OCI-LY7 (cell line): ENCODE results near the gene CIART. TPM values are rescaled to one million over a fixed set of nuclear protein-coding genes. Genes with fewer than 3 reads are reported as not detected.

Experiments used
- BruUV-seq: library from RNA; stranded (reverse); fragments of 400-500 nt; replicated peaks from 2 replicates; lab custom pipeline; 2021; lab: Mats Ljungman, UMichigan
- CTCF ChIA-PET: fragments of 300-600 bp; sonication (Branson Sonifier 250); formaldehyde crosslinking; loops from one replicate; lab custom pipeline; 2022; ENCODE audit warnings: antibody characterized with exemption; ENCODE audit not compliant: unreplicated experiment; lab: Charles Lee
- POLR2A ChIA-PET: fragments of 300-600 bp; sonication (Branson Sonifier 250); formaldehyde crosslinking; loops from one replicate; lab custom pipeline; 2022; ENCODE audit warnings: antibody characterized with exemption; lab: Charles Lee
- DNase-seq: peaks from one replicate; pipeline ENCODE4 v3.0.0-alpha.2; 2015; ENCODE audit warnings: low spot score
- H2AFZ ChIP-seq: fragments of 200-600 bp; sonication (generic), shearing (Covaris generic); 2 replicates; pipeline ENCODE4 v1.6.1; 2014; ENCODE audit warnings: mild to moderate bottlenecking, antibody characterized with exemption, low read length, moderate library complexity
- H3K27ac ChIP-seq: fragments of 200-600 bp; sonication (generic); 2 replicates; pipeline ENCODE4 v1.5.1; 2014; ENCODE audit warnings: mixed run types, low read depth, mild to moderate bottlenecking, moderate library complexity, low read length, inconsistent platforms; ENCODE audit not compliant: poor library complexity, severe bottlenecking
- H3K36me3 ChIP-seq: fragments of 200-600 bp; sonication (generic); 2 replicates; pipeline ENCODE4 v1.6.1; 2014; ENCODE audit warnings: mild to moderate bottlenecking, antibody characterized with exemption, low read length, moderate library complexity, mixed read lengths; ENCODE audit not compliant: insufficient read depth
- H3K4me1 ChIP-seq: fragments of 200-600 bp; sonication (generic); 2 replicates; pipeline ENCODE4 v1.5.1; 2014; ENCODE audit warnings: mild to moderate bottlenecking, low read length; ENCODE audit not compliant: insufficient read depth, poor library complexity, severe bottlenecking
- H3K4me2 ChIP-seq: fragments of 200-600 bp; sonication (generic); 2 replicates; pipeline ENCODE4 v1.6.1; 2014; ENCODE audit warnings: mild to moderate bottlenecking, low read length
- H3K4me3 ChIP-seq: fragments of 200-600 bp; sonication (generic); 2 replicates; pipeline ENCODE4 v1.5.1; 2014; ENCODE audit warnings: mild to moderate bottlenecking, low read depth, low read length; ENCODE audit not compliant: poor library complexity, severe bottlenecking
- H3K79me2 ChIP-seq: fragments of 200-600 bp; sonication (generic); 2 replicates; pipeline ENCODE4 v1.6.1; 2016; ENCODE audit warnings: low read depth, mild to moderate bottlenecking, low read length, moderate library complexity, mixed read lengths; ENCODE audit not compliant: insufficient read depth
- H3K9me2 ChIP-seq: fragments of 200-600 bp; sonication (generic); 2 replicates; pipeline ENCODE4 v1.6.1; 2016; ENCODE audit warnings: mild to moderate bottlenecking, low read length, mixed read lengths; ENCODE audit not compliant: insufficient read depth
- H3K9me3 ChIP-seq: fragments of 200-600 bp; sonication (generic); 2 replicates; pipeline ENCODE4 v1.6.1; 2014; ENCODE audit warnings: mild to moderate bottlenecking, mixed run types, low read length, mixed read lengths
- H4K20me1 ChIP-seq: fragments of 200-600 bp; sonication (generic); 2 replicates; pipeline ENCODE4 v1.6.1; 2014; ENCODE audit warnings: mild to moderate bottlenecking, antibody characterized with exemption, low read length, moderate library complexity, mixed read lengths; ENCODE audit not compliant: insufficient read depth
- CTCF ChIP-seq: fragments of 200-600 bp; sonication (generic); conservative IDR thresholded peaks from 2 replicates; pipeline ENCODE4 v1.5.1; 2014; ENCODE audit warnings: mild to moderate bottlenecking, antibody characterized with exemption, low read length, moderate library complexity, mixed read lengths
- EZH2phosphoT487 ChIP-seq: fragments of 200-600 bp; sonication (generic); IDR thresholded peaks from 2 replicates; pipeline ENCODE4 v1.6.1; 2018; ENCODE audit warnings: low read depth, borderline replicate concordance, mild to moderate bottlenecking, mixed run types, antibody characterized with exemption, low read length, moderate library complexity, mixed read lengths
- intact Hi-C: fragments of 100-400 bp; cut with micrococcal nuclease; formaldehyde crosslinking; loops from one replicate; pipeline ENCODE4 v1.10.0; 2022; ENCODE audit not compliant: unreplicated experiment
- total RNA-seq, 2 experiments: library from RNA; depleted of rRNA in 1 of 2; stranded (reverse); fragments of >200 nt in 1 of 2; shearing (Covaris generic) in 1 of 2; gene quantifications; 2 replicates each; pipeline ENCODE4 v1.2.3, GENCODE V29; 2014 to 2022

CIART gene
- total RNA-seq, 2 experiments from 2014 or later, result 0.68 TPM; not detected in 1

- DNase-seq, result no peak
- TF ChIP-seq CTCF (no peak), EZH2phosphoT487 (no peak)
- ChIA-PET CTCF (no interaction called here), POLR2A (interaction anchor here (0.5 to 1.6 kb wide), 6 partner anchors 16 to 701 kb away, joined by 3 to 5 read pairs (median 3); no protein-coding TSS in a partner anchor)
- no TSS peak for BruUV-seq
- Histone ChIP-seq H4K20me1 (no peaks in the 10 kb centered on the region), H3K79me2 (peaks cover 20% of the 10 kb centered on the region), H3K36me3 (peaks cover 30% of the 10 kb centered on the region), H3K4me1 (peaks cover 19% of the 10 kb centered on the region), H3K4me3 (peak overlapping the region; percentile 82), H3K27ac (peak overlapping the region; percentile 34), H3K9me2 (no peaks in the 10 kb centered on the region), H3K4me2 (peak overlapping the region; percentile 99), H3K9me3 (0 out of 2 replicates have a peak, but pooled peaks cover 5% of the 10 kb centered on the region), H2AFZ (peak overlapping the region; percentile 99)
- intact Hi-C loops, result loop anchor here (1.0 kb wide), 2 partner anchors 24 to 33 kb away; partner anchors contain the start of genes ANP32E and MRPS21
Measured at GRCh38 chr1:150269451-150269850, 12.9 kb upstream of the CIART start.

GRCh38 chr1:150271291-150271959, 10.9 kb upstream of the CIART start:
- no peaks in the 10 kb centered on the region for H4K20me1 ChIP-seq
- TF ChIP-seq EZH2phosphoT487, result no peak
- no peak for TF ChIP-seq CTCF
- CTCF ChIA-PET, result no interaction called here
- no peak overlapping the region for H3K4me3 ChIP-seq
- no peak overlapping the region for H3K4me2 ChIP-seq
- H3K4me1 ChIP-seq, result peaks cover 19% of the 10 kb centered on the region
- DNase-seq, result no peak
- peaks cover 20% of the 10 kb centered on the region for H3K79me2 ChIP-seq
- BruUV-seq, result no TSS peak
- H3K9me2 ChIP-seq, result no peaks in the 10 kb centered on the region
- POLR2A ChIA-PET, result interaction anchor here (1.1 kb wide), 1 partner anchor 33 kb away, joined by 3 read pairs; no protein-coding TSS in a partner anchor
- no peak overlapping the region for H3K27ac ChIP-seq
- peaks cover 11% of the 10 kb centered on the region; the same call in 1 of the 2 replicates for H3K36me3 ChIP-seq
- intact Hi-C loops, result no loop called here
- H2AFZ ChIP-seq, result no peak overlapping the region
- 0 out of 2 replicates have a peak, but pooled peaks cover 5% of the 10 kb centered on the region for H3K9me3 ChIP-seq

GRCh38 chr1:150273311-150273710, 9.0 kb upstream of the CIART start:
- Histone ChIP-seq H2AFZ (no peak overlapping the region), H3K4me1 (peaks cover 5% of the 10 kb centered on the region), H3K9me3 (0 out of 2 replicates have a peak, but pooled peaks cover 5% of the 10 kb centered on the region), H4K20me1 (no peaks in the 10 kb centered on the region), H3K27ac (no peak overlapping the region), H3K9me2 (no peaks in the 10 kb centered on the region), H3K4me2 (no peak overlapping the region), H3K79me2 (peaks cover 4% of the 10 kb centered on the region; the same call in 1 of the 2 replicates), H3K4me3 (no peak overlapping the region), H3K36me3 (no peaks in the 10 kb centered on the region)
- no TSS peak for BruUV-seq
- intact Hi-C loops, result no loop called here
- CTCF ChIA-PET, result no interaction called here
- no peak for TF ChIP-seq CTCF
- TF ChIP-seq EZH2phosphoT487, result no peak
- POLR2A ChIA-PET, result interaction anchor here (0.5 to 1.3 kb wide), 5 partner anchors 8 to 723 kb away, joined by 3 to 4 read pairs (median 3); no protein-coding TSS in a partner anchor
- no peak for DNase-seq
